Measurements from ENCODE around the gene EYA4.

DNA sequence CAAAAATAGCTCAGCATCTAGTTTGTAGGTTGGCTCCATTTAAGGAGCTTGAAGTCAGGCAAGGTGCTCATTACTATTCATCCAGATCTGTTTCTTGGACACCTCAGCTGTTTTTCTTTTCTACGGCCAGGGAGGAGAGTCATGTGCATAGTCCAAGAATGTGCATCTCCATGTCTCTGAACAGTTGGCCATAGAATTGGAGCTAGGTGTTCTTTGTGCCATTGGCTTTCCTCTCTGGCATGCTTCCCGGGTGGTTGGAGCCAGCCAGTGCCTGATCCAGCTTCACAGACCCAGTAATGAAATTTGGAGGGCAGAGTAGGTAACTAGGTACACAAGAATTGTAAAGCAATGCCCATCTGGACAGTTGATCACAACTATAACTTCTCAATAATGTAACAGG, 21.6 kb downstream of the EYA4 start:
- TF ChIP-seq, protein P1, sequence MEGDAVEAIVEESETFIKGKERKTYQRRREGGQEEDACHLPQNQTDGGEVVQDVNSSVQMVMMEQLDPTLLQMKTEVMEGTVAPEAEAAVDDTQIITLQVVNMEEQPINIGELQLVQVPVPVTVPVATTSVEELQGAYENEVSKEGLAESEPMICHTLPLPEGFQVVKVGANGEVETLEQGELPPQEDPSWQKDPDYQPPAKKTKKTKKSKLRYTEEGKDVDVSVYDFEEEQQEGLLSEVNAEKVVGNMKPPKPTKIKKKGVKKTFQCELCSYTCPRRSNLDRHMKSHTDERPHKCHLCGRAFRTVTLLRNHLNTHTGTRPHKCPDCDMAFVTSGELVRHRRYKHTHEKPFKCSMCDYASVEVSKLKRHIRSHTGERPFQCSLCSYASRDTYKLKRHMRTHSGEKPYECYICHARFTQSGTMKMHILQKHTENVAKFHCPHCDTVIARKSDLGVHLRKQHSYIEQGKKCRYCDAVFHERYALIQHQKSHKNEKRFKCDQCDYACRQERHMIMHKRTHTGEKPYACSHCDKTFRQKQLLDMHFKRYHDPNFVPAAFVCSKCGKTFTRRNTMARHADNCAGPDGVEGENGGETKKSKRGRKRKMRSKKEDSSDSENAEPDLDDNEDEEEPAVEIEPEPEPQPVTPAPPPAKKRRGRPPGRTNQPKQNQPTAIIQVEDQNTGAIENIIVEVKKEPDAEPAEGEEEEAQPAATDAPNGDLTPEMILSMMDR (IDR thresholded peaks at IDR 0.05) = no peak
- no peak for TF ChIP-seq ZFX (IDR thresholded peaks at IDR 0.05; ENCODE audit: borderline replicate concordance)

All from 22Rv1 (cell line).